AG08396 (cell line): ENCODE measurements around the gene COG3.
A peak's percentile ranks its signal among the peaks of the same experiment; 100 is the strongest.

Experiments
- DNase-seq: peaks from one replicate; pipeline ENCODE4 v3.0.0; 2012; ENCODE audit warnings: low spot score, mixed read lengths

COG3 gene

GRCh38 chr13:45446181-45446580 is 18.6 kb upstream of the COG3 start:
- DNase-seq, result no peak

- DNase-seq, result no peak
Observed at GRCh38 chr13:45447050-45447661, 17.6 kb upstream of the COG3 start.

GRCh38 chr13:45448965-45449559 is 15.7 kb upstream of the COG3 start:
- no peak for DNase-seq

- DNase-seq, result no peak
Observed at GRCh38 chr13:45451282-45451681, 13.5 kb upstream of the COG3 start.

- no peak for DNase-seq
Observed at GRCh38 chr13:45454204-45454603, 10.5 kb upstream of the COG3 start.

- peak; percentile 56 for DNase-seq
Observed at GRCh38 chr13:45456196-45456972, 8.4 kb upstream of the COG3 start.

GRCh38 chr13:45464141-45464686 is 525 bp upstream of the COG3 start:
- no peak for DNase-seq

- no peak for DNase-seq
Observed at GRCh38 chr13:45466359-45466758, 1.6 kb downstream of the COG3 start.

- no peak for DNase-seq
Observed at GRCh38 chr13:45468635-45469034, 3.9 kb downstream of the COG3 start.

GRCh38 chr13:45472171-45472705 is 7.5 kb downstream of the COG3 start:
- DNase-seq, result no peak

- DNase-seq, result no peak
Observed at GRCh38 chr13:45473627-45474026, 8.9 kb downstream of the COG3 start.

GRCh38 chr13:45474584-45475454 is 10.1 kb downstream of the COG3 start:
- no peak for DNase-seq

- DNase-seq, result no peak
Observed at GRCh38 chr13:45479661-45480060, 14.9 kb downstream of the COG3 start.

GRCh38 chr13:45481688-45482087 is 16.9 kb downstream of the COG3 start:
- peak; percentile 17 for DNase-seq

- DNase-seq, result no peak
Observed at GRCh38 chr13:45482571-45483173, 17.9 kb downstream of the COG3 start.

- DNase-seq, result no peak
Observed at GRCh38 chr13:45487604-45488003, 22.9 kb downstream of the COG3 start.

- no peak for DNase-seq
Observed at GRCh38 chr13:45490068-45490467, 25.3 kb downstream of the COG3 start.

GRCh38 chr13:45492538-45492937 is 27.8 kb downstream of the COG3 start:
- DNase-seq, result no peak

GRCh38 chr13:45496942-45497341 is 32.2 kb downstream of the COG3 start:
- no peak for DNase-seq

- peak; percentile 57 for DNase-seq
Observed at GRCh38 chr13:45500492-45501174, 35.9 kb downstream of the COG3 start.

GRCh38 chr13:45501175-45501526 is 36.4 kb downstream of the COG3 start:
- DNase-seq, result no peak
